ENCODE data around the gene MCM5.
A peak's percentile ranks its signal among the peaks of the same experiment; 100 is the strongest.

- peak in 1 of 2 donors; percentile 35 for TF ChIP-seq JUND (IDR thresholded peaks at IDR 0.05)
- TF ChIP-seq, protein P1, sequence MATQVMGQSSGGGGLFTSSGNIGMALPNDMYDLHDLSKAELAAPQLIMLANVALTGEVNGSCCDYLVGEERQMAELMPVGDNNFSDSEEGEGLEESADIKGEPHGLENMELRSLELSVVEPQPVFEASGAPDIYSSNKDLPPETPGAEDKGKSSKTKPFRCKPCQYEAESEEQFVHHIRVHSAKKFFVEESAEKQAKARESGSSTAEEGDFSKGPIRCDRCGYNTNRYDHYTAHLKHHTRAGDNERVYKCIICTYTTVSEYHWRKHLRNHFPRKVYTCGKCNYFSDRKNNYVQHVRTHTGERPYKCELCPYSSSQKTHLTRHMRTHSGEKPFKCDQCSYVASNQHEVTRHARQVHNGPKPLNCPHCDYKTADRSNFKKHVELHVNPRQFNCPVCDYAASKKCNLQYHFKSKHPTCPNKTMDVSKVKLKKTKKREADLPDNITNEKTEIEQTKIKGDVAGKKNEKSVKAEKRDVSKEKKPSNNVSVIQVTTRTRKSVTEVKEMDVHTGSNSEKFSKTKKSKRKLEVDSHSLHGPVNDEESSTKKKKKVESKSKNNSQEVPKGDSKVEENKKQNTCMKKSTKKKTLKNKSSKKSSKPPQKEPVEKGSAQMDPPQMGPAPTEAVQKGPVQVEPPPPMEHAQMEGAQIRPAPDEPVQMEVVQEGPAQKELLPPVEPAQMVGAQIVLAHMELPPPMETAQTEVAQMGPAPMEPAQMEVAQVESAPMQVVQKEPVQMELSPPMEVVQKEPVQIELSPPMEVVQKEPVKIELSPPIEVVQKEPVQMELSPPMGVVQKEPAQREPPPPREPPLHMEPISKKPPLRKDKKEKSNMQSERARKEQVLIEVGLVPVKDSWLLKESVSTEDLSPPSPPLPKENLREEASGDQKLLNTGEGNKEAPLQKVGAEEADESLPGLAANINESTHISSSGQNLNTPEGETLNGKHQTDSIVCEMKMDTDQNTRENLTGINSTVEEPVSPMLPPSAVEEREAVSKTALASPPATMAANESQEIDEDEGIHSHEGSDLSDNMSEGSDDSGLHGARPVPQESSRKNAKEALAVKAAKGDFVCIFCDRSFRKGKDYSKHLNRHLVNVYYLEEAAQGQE (IDR thresholded peaks at IDR 0.05): no peak
- TF ChIP-seq, protein P2, sequence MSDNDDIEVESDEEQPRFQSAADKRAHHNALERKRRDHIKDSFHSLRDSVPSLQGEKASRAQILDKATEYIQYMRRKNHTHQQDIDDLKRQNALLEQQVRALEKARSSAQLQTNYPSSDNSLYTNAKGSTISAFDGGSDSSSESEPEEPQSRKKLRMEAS (IDR thresholded peaks at IDR 0.05): no peak
- TF ChIP-seq, protein P3, sequence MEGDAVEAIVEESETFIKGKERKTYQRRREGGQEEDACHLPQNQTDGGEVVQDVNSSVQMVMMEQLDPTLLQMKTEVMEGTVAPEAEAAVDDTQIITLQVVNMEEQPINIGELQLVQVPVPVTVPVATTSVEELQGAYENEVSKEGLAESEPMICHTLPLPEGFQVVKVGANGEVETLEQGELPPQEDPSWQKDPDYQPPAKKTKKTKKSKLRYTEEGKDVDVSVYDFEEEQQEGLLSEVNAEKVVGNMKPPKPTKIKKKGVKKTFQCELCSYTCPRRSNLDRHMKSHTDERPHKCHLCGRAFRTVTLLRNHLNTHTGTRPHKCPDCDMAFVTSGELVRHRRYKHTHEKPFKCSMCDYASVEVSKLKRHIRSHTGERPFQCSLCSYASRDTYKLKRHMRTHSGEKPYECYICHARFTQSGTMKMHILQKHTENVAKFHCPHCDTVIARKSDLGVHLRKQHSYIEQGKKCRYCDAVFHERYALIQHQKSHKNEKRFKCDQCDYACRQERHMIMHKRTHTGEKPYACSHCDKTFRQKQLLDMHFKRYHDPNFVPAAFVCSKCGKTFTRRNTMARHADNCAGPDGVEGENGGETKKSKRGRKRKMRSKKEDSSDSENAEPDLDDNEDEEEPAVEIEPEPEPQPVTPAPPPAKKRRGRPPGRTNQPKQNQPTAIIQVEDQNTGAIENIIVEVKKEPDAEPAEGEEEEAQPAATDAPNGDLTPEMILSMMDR (IDR thresholded peaks at IDR 0.05; ENCODE audit: low read depth, low read length, missing input control): no peak
- TF ChIP-seq SP1 (IDR thresholded peaks at IDR 0.05): no peak
- no peak for TF ChIP-seq NR2F2 (IDR thresholded peaks at IDR 0.05)
- no peak for TF ChIP-seq GABPA (IDR thresholded peaks at IDR 0.05 in 1 of 2, conservative IDR thresholded peaks at IDR 0.05 in 1 of 2)
- TF ChIP-seq YY1 (IDR thresholded peaks at IDR 0.05): no peak
- TF ChIP-seq RAD21 (IDR thresholded peaks at IDR 0.05): no peak
- no peak for TF ChIP-seq ZBTB33 (IDR thresholded peaks at IDR 0.05)
- TF ChIP-seq, protein P4, sequence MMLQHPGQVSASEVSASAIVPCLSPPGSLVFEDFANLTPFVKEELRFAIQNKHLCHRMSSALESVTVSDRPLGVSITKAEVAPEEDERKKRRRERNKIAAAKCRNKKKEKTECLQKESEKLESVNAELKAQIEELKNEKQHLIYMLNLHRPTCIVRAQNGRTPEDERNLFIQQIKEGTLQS (IDR thresholded peaks at IDR 0.05): no peak
Measured at GRCh38 chr22:35380013-35380412, 19.9 kb upstream of the MCM5 start.

All from liver (tissue), 3 donors.